LNCaP clone FGC (cell line): Measurements from ENCODE around the gene CCDC57.

Experiments
- DNase-seq: peaks from one replicate; pipeline ENCODE4 v3.0.0-alpha.2; 2011; ENCODE audit warnings: low read depth
- H3K4me3 ChIP-seq: 2 replicates; pipeline ENCODE4 v1.5.1; 2011; ENCODE audit warnings: mild to moderate bottlenecking, low read depth, low read length, control low read depth
- TF ChIP-seq, protein P1 (sequence below): IDR thresholded peaks from 2 replicates; pipeline ENCODE4 v1.5.1; 2012; ENCODE audit warnings: mild to moderate bottlenecking; ENCODE audit not compliant: control insufficient read depth, insufficient read depth; ENCODE audit errors: extremely low read depth

The CCDC57 gene

DNA sequence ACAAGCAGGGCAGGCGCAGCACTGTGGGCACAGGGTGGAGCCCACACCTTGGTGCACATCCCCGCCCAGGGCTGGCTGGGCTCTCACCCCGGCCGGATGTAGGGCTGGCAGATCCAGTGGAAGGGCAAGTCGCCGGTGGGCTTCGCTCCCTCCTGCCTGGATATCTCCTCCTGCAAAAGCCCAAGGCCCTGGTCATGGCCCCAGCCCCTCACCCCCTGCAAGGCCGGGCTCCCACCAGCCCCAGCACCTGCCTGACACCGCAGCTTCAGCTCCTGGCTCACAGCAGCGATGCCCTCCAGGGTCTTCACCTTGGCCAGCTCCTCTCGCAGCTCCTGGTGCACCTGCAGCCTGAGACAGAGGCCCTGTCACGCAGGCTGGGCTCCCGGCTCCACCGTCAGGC lies 152.0 kb downstream of the CCDC57 start:
- TF ChIP-seq, protein P1, sequence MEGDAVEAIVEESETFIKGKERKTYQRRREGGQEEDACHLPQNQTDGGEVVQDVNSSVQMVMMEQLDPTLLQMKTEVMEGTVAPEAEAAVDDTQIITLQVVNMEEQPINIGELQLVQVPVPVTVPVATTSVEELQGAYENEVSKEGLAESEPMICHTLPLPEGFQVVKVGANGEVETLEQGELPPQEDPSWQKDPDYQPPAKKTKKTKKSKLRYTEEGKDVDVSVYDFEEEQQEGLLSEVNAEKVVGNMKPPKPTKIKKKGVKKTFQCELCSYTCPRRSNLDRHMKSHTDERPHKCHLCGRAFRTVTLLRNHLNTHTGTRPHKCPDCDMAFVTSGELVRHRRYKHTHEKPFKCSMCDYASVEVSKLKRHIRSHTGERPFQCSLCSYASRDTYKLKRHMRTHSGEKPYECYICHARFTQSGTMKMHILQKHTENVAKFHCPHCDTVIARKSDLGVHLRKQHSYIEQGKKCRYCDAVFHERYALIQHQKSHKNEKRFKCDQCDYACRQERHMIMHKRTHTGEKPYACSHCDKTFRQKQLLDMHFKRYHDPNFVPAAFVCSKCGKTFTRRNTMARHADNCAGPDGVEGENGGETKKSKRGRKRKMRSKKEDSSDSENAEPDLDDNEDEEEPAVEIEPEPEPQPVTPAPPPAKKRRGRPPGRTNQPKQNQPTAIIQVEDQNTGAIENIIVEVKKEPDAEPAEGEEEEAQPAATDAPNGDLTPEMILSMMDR, result no peak
- no peak overlapping the region for H3K4me3 ChIP-seq
- DNase-seq, result no peak

DNA sequence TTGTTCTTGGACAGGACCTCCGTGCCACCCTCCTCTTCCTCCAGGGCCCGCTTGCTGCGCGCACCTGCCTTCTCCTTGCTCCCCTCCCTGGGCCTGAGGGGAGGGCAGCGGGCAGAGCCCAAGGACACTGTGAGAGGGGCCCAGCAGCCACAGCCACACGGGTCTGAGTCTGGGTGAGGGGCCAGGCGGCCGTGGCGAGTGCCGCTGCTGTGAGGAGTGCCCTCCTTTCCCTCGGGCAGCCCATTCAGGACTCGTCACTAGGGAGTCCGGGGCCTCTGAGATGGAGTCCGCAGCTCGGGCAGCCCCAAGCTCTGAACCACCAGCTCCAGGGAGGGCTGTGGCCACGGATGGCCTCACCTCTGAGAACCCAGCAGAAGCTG lies 152.7 kb downstream of the CCDC57 start:
- no peak overlapping the region for H3K4me3 ChIP-seq
- TF ChIP-seq, protein P1, result no peak

DNA sequence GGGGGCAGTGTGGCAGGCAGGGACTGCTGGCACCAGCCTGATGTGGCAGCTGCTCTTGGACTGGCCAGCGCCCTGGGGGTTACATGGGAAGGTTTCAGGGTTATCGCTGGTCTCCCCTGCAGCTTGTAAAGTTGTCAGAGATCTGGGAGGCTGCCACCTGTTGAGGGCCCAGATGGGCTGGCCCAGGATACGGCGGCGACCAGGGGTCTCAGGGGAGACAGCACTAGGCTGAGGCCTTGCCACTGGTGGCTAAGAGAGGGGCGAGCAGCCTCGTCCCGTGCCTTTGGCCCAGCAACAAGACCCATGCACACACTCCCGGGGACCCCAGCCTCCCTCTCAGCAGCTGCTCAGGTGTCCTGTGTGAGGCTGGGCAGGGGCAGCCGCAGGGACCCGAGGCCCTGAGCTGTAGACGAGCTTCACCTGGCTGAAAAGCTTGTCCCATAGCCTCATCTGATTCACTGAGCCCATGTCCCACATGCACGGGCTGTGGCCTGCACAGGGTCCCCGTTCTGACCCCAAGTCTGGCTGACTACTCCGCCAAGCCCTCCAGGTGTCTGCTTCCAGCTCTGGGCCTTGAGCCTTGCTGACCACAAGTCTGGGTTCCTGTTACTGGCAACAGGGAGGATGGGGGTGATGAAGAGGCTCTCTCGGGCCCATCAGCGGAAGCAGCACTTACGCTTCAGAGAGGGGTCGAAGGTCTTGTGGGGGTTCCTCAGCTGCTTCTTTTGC lies 153.2 kb downstream of the CCDC57 start:
- H3K4me3 ChIP-seq, result no peak overlapping the region
- TF ChIP-seq, protein P1, result no peak
- no peak for DNase-seq

More for the DNA sequence above, 152.7 kb downstream of the CCDC57 start:
- DNase-seq, result no peak

DNA sequence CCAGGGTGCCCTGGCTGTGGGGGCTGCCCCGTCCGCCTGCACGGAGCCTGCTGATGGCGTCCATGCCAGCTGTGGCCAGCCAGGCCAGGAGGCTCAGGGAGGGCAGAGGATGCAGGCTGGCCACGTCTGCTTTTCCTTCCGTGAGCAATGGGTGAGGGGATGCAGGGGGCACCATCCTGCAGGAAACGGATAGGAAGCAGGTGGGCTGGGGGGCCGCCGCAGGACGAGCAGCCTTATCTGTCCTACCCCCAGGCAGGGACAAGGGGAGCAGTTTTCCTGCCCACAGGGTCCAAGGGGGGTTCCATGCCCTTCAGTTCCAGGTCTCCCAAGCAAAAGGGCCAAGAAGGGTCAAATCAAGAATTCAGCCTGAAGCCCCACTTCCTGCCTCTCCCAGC lies 153.8 kb downstream of the CCDC57 start:
- TF ChIP-seq, protein P1, result no peak
- no peak overlapping the region for H3K4me3 ChIP-seq

DNA sequence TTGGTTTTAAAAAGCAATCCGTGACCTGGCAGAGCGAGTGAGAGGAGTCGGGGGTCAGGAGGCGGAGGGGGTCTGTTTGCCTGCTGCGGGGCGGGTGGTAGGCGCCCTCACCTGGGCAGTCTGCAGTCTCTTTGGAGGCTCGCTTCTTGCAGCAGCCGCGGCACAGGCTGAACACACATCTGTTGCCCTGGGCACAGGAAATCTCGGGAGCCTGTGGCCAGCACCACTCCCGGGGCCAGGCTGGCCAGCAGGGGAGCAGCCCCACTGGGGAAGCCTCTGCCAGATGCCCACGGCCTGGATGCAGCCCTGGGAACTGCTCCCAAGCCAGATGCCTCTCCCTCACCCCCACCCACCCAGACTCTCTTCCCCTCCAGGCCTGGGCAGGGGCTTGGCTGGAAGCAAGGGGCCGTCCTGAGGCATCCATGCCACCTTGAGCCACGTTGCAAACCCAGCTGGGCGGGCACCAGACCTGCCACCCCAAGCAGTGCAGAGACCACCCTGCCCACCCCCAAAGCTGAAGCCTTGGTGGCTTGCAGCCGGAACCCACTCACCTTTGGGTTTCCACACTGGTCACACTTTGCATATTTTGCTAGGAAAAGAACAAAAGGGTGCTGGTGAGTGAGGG lies 154.3 kb downstream of the CCDC57 start:
- TF ChIP-seq, protein P1, result no peak
- H3K4me3 ChIP-seq, result no peak overlapping the region
- DNase-seq, result no peak

More for the DNA sequence above, 153.8 kb downstream of the CCDC57 start:
- no peak for DNase-seq

DNA sequence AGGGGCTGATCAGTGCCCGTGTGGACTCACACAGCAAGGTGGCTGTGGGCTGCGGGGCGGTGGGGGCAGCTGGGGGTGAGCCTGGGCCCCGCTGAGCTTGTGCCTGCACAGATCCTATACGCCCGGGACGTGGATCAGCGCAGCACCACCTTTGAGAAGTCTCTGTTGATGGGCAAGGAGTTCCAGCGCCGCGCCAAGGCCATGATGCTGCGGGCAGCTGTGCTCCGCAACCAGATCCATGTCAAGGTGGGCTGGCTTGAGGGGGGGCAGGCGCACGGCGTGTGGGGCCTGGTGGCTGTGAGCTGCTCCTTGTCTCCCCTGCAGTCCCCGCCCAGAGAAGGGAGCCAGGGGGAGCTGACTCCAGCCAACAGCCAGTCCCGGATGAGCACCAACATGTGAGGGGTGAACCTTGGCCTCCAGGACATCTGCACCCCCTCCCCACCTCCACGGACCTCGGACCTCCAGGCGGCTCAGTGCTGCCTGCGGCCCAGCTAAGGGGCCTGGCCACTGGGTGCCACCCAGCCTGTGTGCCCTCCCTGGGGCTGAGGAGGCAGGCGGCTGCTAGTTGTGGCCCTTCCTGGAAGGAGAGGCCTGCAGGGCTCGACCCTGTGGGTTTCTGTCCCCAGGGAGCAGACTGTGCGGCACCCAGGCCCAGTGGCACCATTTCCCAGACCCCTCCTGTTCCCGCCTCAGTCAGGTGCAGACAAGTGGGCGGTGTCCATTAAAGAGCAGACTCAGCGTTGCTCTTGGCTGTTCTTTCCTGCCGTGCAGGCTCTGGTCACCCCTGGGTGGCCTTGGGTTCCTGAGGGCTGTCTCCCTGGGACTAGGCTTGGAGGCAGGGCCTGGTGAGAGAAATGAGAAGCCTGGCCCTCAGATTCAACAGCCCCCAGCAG lies 155.7 kb downstream of the CCDC57 start:
- DNase-seq, result no peak
- TF ChIP-seq, protein P1, result no peak
- no peak overlapping the region for H3K4me3 ChIP-seq
